ENCODE data around the gene AMER2.
A peak's percentile ranks its signal among the peaks of the same experiment; 100 is the strongest.

Gene AMER2

GRCh38 chr13:25171517-25172302, at the start of gene AMER2:
Gene AMER2, minus strand, starts transcription at chr13:25172288. Its CDS starts 669 bp downstream, at chr13:25171619.
- DNase-seq, result peak; percentile 49

- no peak for DNase-seq
Measured at GRCh38 chr13:25218019-25218418, 45.9 kb upstream of the AMER2 start.

- no peak for DNase-seq
Measured at GRCh38 chr13:25217023-25217885, 45.2 kb upstream of the AMER2 start.

- DNase-seq, result no peak
Measured at GRCh38 chr13:25215253-25215575, 43.1 kb upstream of the AMER2 start.

- DNase-seq, result no peak
Measured at GRCh38 chr13:25214491-25215252, 42.6 kb upstream of the AMER2 start.

GRCh38 chr13:25213715-25214114, 41.6 kb upstream of the AMER2 start:
- no peak for DNase-seq

- no peak for DNase-seq
Measured at GRCh38 chr13:25210842-25211569, 38.9 kb upstream of the AMER2 start.

GRCh38 chr13:25207291-25207810, 35.3 kb upstream of the AMER2 start:
- DNase-seq, result no peak

GRCh38 chr13:25204863-25205262, 32.8 kb upstream of the AMER2 start:
- no peak for DNase-seq

GRCh38 chr13:25203127-25203740, 31.1 kb upstream of the AMER2 start:
- no peak for DNase-seq

- no peak for DNase-seq
Measured at GRCh38 chr13:25200783-25201182, 28.7 kb upstream of the AMER2 start.

- DNase-seq, result no peak
Measured at GRCh38 chr13:25198647-25199046, 26.6 kb upstream of the AMER2 start.

GRCh38 chr13:25196971-25197370, 24.9 kb upstream of the AMER2 start:
- no peak for DNase-seq

GRCh38 chr13:25192936-25193335, 20.8 kb upstream of the AMER2 start:
- DNase-seq, result no peak

- DNase-seq, result no peak
Measured at GRCh38 chr13:25192489-25192888, 20.4 kb upstream of the AMER2 start.

GRCh38 chr13:25192052-25192451, 20.0 kb upstream of the AMER2 start:
- DNase-seq, result no peak

GRCh38 chr13:25190771-25191170, 18.7 kb upstream of the AMER2 start:
- DNase-seq, result no peak

- no peak for DNase-seq
Measured at GRCh38 chr13:25190256-25190655, 18.2 kb upstream of the AMER2 start.

- no peak for DNase-seq
Measured at GRCh38 chr13:25187596-25187995, 15.5 kb upstream of the AMER2 start.

- DNase-seq, result no peak
Measured at GRCh38 chr13:25186187-25186586, 14.1 kb upstream of the AMER2 start.

GRCh38 chr13:25181597-25181996, 9.5 kb upstream of the AMER2 start:
- no peak for DNase-seq

Measured in NCI-H345 (cell line).